Measurements from ENCODE around the gene HMGCL.
"Not testable (repeated sequence)": the region's sequence is repeated elsewhere in the genome, so short reads cannot be mapped to it uniquely, and the experiment has no call there.

Gene HMGCL

DNA sequence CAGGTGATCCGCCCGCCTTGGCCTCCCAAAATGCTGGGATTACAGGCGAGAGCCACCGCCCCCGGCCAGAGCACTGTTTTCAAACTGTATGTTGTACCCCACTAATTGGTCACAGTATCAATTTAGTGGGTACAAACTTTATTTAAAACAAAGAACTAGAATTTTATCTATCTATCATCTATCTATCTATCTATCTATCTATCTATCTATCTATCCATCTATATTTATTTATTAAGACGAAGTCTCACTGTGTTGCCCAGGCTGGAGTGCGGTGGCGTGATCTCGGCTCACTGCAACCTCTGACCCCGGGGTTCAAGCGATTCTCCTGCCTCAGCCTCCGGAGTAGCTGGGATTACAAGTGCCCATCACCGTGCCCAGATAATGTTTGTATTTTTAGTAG lies 1.4 kb upstream of the HMGCL start:
- DNase-seq (ENCODE audit: low read depth in 2 of 2) = not testable (repeated sequence)

DNA sequence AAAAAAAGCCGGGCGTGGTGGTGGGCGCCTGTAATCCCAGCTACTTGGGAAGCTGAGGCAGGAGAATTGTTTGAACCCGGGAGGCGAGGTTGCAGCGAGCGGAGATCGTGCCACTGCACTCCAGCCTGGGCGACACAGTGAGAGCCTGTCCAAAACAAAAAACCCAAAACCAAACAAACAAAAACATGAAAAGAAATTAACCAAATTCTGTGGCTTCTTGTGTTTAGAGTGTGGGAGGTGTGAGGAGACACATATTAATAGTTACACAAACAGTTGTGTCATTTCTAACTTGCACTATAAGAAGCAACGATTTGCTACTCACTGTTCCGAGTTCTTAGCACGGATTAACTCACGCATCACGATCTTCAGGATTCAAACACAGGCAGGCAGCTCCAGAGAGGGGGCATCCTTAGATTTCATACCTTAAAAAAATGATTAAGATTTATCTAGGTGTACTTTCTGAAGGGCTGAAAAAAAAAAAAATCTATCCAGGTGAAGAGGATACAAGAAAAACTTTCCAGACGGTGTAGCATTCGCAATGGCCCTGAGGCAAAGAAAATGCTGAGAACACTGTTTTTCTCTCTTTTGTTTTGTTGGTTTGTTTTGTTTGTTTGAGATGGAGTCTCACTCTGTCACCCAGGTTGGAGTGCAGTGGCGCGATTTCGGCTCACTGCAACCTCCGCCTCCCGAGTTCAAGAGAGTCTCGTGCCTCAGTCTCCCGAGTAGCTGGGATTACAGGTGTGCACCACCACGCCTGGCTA lies 713 bp upstream of the HMGCL start:
- DNase-seq (ENCODE audit: low read depth in 2 of 2) = no peak

DNA sequence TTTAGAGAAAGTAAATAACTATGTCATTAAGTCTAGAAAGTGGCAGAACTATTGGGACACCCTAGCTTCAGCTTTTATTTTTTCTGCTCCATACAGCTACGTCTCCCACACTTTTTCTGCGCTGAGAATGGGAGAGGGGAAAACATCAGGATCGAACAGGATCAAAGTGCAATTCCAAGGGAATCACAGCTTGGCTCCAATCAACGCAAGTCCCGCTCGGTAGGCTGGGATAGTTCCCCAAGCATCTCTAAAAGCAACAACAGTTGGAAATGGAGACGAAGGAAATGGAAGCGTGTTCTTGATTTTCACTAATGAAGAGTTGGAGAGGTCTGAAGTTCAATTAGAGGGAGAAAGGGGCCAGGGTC lies 536 bp downstream of the HMGCL start:
- DNase-seq (ENCODE audit: low read depth in 2 of 2) = no peak

DNA sequence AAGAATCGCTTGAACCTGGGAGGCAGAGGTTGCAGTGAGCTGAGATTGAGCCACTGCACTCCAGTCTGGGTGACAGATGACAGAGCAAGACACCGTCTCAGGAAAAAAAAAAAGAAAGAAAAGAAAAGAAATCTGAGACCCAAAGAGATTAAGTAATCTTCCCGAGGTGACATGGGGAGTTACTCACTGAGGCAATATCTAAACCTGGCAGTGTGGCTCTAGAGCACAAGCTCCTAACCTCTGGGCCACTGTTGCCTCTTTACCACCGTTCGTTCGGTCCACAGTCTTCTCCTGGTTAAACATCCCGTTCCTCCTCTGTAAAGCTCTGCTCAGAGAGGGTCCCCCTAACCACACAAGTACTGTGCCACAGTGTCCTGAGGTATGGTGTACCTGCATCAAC lies 1.5 kb downstream of the HMGCL start:
- no peak for DNase-seq (ENCODE audit: low read depth in 2 of 2)

DNA sequence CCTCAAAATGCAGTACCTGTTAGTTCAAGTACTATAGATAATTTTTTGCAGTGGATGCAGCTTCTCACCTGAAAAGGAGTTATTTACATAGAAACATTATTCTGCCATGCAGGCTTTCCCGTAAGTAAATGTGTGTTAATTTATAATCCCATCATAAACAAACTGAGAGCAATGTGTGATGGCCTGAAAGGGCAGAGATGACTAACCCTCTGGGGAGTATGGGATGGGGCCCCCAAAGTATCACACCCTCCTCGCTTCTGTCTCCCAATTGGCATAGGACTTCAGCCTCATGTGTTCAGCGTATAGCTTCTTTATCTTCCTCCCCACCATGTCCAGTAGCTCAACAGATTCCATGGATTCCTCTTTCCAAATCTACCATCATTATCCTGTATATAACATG lies 7.6 kb downstream of the HMGCL start:
- no peak for DNase-seq (ENCODE audit: low read depth in 2 of 2)

DNA sequence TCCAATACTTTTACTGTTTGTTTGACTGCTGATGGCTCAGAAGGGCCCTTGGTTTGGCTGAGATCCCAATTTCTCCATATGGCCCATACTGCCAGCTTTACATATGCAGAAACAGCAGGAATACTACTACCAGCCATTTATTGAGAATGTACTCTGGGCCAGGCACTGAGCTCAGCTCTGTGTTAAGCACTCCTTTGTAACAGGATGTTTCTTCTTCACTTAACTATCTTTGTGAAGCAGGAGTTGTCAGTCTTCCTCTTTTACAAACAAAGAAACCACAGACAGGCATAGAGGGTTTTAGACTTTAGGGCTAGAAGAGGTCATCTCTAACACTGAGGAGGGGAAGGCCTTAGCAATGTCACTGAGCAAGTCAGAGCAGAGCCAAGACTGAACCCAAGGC lies 8.3 kb downstream of the HMGCL start:
- DNase-seq (ENCODE audit: low read depth in 2 of 2) = no peak

DNA sequence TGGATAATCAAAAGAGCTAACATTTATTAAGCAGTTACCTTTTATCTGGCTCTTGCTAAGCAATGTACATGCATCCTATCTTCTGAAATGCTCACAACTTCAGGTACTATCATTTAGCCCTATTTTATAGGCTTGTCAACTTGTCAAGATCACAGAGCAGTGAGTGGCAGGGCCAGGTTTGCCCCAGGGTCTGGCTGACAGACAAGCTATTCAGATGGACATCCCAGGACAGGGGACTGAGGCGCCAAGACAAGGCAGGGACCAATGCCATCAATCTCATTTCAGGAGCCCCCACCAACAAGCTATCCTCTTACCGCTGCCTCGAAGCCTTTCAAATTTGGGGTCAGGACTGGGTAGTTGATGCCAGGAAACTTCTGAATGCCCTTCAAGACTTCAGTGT lies 8.9 kb downstream of the HMGCL start:
- no peak for DNase-seq (ENCODE audit: low read depth in 2 of 2)

DNA sequence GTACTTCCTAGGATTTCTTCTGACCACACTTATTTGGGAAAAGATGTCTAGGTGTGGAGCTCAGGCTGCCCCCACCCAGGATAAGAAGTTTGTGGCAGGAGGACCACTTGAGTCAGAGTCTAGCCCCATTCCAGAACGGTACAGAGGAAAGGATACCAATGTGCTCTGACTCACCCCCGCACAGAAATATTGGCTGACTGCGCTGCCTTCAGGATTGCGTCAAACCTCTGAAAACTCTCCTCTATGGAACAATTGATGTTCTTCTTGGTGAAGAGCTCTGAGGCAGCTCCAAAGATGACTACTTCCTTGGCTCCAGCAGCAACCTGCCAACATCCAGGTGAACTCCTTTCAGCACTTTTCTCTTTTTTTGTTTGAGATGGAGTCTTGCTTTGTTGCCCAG lies 11.2 kb downstream of the HMGCL start:
- DNase-seq (ENCODE audit: low read depth in 2 of 2) = no peak

DNA sequence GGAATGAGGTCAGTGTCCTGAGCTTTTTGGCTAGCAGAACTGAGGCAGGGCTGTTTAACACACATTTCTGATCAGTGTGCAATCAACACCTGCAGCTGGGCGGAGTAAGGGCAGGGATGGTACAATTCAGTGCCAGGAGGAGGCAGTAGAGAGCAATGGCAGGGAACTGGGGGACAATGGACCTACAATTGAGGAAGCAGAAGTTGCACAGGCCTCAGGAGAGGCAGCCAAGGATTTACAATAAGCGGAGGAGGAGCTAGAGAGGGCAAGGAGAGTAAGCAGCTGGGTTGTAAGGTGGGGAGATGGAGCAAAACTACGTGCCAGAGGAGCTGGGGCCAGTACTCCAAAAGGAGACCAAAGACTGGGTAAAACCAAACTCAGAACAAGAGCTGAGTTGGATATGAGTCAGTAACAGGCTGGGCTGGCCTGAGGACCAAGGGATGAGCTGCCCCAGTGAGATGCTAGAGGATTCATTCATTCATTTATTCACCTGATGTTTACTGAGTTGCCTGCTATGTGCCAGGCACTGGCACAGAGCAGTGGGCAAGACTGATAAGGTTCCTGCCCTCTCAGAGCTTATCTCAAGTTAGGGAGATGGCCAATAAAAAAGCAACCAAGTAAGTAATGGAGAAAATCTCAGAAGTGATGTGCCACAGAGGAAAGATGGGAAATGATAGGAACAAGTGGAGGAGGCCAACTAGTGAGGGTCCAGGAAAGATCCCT lies 14.2 kb downstream of the HMGCL start:
- DNase-seq (ENCODE audit: low read depth in 2 of 2) = no peak

DNA sequence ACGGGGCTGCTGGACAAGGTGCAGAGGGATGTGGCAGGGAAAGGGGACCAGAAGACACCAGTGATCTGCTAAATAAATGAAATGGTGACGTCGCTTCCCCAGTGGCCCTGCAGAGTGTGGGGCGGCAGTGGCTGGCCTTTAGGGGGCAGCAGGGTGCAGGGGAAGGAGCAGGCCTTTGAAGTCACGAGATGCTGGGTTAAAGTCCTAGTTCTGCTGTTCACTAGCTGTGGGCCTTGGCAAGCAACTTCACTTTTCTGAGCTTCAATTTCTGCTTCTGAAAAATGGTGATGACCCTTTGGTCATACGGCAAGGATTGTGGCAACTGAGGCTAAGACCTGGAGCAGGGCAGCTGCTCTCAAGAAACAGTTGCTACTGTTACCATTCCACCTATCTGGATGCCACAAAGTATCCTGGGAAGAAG lies 15.5 kb downstream of the HMGCL start:
- peak; percentile 65 to 69 for DNase-seq (ENCODE audit: low read depth in 2 of 2)

DNA sequence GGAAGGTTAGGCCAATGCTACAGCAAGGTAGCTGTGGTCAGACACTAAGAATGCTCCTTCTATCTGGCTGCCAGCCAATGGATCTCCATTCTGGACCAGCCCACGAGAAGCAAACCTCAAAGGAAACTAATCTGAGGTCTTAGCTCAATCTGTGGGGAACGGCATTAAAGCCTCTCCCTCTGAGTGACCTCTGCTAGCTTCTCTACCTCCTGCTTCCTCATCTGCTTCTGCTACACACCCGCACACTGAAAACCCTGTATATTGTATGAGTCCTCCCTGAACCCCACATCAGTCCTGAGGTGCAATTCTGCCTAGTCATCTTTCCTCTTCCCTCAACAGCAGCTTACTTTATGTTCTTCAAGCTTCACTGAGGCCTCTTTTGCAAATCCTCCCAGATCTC lies 17.8 kb downstream of the HMGCL start:
- DNase-seq (ENCODE audit: low read depth in 2 of 2) = no peak

DNA sequence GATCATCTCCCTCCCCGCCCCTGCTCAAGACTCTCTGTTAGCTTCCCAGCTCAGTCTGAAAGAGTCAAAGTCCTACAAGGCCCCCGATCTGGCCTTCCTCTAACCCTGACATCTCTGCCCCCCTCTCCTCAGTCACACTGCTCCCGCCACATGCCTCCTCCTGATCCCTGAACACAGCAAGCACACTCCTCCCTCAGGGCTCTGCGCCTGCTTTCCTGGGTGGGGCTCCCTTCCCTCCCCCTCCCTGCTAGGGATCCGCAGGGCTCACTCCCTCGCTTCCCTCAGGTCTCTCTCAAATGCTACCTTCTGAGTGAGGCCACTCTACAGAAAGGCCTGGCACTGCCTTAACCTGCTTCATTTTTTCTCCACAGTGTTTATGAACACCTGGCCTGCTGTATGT lies 18.9 kb downstream of the HMGCL start:
- DNase-seq (ENCODE audit: low read depth in 2 of 2) = no peak

DNA sequence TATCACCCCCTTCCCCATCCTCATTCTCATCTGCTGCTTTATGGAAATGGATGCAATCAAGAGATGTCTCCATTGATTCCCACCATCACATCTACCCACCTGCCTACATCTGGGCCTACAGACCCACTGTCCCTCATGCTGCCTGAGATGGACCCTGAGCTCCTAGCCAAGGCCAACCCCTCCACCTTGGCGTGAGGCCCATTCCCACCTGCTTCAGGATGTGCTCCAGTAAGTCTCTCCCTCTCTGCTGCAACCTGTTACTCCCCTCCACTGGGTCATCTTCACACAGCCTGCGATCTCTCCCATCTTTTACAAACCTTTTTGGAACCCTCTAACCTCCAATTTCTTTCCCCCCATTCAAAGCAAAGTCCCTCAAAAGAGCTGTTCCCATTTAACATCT lies 20.2 kb downstream of the HMGCL start:
- no peak for DNase-seq (ENCODE audit: low read depth in 2 of 2)

DNA sequence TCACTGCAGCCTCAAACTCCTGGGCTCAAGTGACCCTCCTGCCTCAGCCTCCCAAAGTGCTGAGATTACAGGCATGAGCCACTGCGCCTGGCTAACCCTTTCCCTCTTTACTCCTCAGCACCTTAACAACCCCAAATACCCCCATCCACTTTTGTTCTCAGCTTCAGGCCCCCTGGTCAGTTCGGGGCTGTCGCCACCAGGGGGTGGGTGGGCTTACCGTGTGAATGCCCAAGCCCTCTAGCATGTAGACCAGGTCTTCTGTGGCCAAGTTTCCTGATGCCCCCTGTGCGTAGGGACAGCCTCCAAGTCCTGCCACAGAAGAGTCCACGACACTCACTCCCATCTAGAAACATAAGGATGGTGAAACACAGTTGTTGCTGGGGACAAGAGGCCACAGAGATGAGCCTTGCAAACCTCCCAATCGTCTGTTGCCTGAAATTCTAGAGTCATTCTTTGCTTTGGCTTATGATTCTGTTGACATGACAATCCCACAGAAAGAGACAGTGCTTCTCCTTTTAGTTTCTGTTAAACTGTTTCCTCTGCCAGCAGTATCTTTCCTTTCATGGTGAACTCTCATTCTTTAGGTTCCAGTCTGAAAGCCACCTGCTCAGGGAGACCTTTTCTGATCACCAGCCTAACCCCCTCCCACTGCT lies 20.9 kb downstream of the HMGCL start:
- DNase-seq (ENCODE audit: low read depth in 2 of 2) = no peak

DNA sequence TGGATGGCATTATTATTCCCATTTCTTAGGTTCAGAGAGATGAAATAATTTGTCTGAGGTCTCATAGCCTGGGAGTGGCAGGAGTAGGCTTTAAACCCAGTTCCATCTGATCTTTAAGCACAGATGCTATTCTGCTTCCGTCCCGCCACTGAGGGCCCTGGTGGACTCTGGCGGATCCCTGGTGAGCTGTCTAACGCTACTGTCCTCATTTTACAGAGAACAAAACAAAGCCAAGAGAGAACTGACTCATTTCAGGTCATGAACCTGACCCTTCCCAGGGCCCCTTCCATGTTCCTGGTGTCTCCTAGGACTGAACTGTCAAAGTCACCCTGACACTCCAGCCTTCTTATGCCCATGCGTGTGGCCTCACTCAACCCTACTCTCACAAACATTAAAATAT lies 21.6 kb downstream of the HMGCL start:
- DNase-seq (ENCODE audit: low read depth in 2 of 2) = no peak

DNA sequence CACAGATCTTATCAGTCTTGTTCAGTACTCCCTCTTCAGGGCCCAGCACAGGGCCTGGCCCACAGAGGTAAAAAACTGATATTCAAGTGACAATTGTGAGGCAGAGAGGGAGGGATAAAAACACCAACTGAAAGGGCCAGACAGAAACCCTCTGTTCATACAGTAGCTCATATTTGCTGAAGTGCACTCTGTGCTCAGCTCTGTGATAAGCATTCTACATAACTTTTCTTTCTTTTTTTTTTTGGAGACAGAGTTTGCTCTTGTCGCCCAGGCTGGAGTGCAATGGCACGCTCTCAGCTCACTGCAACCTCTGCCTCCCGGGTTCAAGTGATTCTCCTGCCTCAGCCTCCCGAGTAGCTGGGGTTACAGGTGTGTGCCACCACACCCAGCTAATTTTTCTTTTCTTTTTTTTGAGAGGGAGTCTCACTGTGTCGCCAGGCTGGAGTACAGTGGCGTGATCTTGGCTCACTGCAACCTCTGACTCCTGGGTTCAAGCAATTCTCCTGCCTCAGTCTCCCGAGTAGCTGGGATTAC lies 22.4 kb downstream of the HMGCL start:
- not testable (repeated sequence) for DNase-seq (ENCODE audit: low read depth in 2 of 2)

DNA sequence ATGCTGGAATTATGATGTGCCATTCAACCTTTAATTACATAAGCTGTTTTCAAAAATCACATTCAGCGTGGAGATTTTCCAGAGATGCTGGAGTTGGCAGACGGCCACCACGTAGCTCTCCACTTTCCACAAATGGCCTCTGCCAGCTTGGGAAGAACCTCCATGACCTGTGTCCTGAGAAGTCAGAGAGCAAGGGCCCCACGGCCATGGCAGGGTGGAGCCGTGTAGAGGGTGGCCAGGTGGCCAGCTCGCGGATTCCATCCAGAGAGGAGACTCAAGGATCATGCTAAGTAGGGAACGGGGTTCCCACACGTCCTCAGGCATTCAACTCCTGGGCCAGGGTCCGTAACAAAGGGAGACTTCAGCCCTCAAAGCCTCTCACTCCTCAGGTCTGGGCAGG lies 23.4 kb downstream of the HMGCL start:
- DNase-seq (ENCODE audit: low read depth in 2 of 2) = no peak

DNA sequence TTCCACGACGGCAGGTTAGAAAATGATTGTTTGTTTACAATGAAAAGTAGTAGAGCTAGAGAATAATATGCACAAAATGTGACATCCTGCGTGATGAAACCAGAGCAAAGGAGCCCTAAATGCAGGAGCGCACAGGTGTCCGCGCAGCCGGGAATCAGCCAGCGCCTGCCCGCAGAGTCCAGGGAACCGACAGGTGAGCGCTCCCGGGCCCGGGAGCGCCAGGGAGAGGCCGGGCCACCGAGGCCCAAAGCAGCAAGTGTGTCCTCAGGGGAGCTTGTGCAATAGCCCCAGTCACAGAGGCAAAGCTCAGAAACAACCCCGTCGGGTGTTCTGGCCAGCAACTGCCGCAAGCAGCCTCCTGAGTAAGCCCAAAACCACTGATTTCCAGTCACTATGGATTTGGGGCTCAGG lies 23.9 kb downstream of the HMGCL start:
- DNase-seq (ENCODE audit: low read depth in 2 of 2) = no peak

DNA sequence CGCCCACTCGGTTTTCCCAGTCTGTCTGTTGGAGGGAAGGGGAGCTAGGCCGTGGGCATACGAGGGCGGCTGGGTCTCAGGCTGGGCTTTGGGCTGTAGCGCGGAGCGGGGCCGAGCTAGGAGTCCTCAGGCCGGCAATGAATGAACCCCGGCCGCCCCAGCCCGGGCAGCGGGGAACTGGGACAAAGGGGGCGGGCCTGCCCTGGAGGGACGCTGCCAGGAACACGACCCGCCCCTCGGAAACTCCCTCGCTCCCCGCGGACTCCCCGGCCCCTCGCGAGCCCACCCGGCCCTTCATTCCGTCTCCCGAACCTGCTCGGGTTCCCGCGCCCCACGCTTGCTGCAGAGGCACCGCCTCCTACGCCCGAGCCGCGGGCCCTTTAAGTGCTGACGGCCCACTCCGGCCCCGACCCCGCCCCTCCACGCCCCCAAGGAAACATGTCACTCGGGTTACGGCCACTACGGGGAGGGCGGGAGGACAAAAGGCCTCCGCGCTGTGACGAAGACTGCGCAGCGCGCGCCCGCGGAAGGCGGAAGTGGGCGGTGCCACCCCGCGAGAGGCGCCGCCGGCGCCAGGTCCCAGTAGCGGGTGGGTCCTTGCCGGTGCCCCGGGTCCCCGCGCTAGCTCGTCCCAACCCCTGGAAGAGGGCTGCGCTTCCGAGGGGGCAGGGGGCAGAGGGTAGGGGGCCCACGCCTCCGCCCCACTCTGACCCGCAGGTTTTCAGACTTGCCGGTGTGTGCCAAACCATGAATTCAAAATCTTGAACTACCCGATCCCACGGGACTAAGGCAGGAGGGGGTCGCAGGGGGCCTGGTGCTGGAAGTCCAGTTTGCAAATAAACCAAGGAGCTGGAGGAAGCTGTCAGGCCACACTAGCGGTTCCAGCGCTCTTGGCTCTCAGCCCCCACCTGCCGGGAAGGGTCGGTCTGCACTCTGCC lies 24.6 kb downstream of the HMGCL start, which contains the start of gene GALE:
Gene GALE (minus strand): TSS at position 355 of the 938 bp plus-strand sequence. CDS start 1,747 bp downstream, outside the sequence.
- DNase-seq (ENCODE audit: low read depth in 2 of 2) = peak; percentile 97

DNA sequence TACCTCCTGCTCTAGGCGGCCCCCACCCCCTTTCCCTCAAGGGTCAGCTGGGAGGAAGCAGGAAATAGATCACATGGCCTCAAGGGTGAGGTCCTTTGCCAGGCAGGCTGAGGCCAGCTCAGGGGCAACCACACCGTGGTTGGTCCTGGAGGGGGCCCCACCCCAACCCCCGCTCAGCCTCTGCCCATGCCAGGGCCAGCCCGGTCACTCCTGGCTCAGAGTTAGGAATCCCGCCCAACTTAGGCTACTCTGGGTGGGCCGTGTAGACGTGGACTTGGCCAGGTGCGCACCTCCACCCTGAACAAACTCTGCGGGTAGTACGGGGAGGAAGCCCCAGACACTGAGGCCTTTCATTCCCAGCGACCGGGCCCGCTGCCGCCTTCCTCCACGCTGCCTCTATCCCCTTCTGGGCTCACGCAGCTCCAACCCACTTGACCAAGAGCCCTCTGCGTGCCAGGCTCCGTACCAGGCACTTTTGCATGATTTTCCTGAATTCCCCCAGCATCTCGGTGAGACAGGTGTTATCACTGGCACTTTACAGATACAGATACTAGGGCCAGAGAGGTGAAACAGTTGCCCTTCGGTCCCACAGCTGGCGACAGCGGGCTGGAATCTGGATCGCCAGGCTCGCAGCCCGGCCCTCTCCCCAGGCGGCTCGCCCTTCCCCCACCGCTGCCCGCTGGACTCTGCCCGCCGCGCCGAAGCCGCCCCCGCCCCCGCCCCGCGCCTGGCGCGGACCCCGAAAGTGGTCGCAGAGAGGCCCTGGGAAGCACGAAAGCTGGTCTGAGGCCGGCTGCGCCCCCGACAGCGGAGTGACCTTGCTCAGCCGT lies 25.4 kb downstream of the HMGCL start:
- peak in 1 of 2 donors; percentile 54 for DNase-seq (ENCODE audit: low read depth in 2 of 2)

DNA sequence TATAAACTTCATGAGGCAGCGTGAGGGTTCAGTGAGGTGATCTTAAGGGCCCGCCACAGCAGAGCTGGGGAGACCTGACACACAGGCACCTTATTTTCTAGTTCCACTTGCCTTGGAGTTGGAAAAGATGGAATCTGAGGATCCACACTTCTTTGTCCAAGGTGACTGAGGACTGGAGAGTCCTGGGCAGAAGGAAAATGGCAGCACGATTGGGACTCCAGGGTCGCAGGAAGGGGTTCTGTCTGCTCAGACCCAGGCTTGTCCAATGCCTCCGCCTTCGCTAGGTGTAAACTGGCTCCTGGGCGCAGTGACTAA lies 26.0 kb downstream of the HMGCL start:
- no peak for DNase-seq (ENCODE audit: low read depth in 2 of 2)

Data from stimulated activated CD8-positive, alpha-beta memory T cell treated with anti-CD3 and anti-CD28 coated beads, Interleukin-15, amount 100 ng/mL, for 48 hours (primary cell).